ENCODE measurements around the gene MED12.

Gene MED12

DNA sequence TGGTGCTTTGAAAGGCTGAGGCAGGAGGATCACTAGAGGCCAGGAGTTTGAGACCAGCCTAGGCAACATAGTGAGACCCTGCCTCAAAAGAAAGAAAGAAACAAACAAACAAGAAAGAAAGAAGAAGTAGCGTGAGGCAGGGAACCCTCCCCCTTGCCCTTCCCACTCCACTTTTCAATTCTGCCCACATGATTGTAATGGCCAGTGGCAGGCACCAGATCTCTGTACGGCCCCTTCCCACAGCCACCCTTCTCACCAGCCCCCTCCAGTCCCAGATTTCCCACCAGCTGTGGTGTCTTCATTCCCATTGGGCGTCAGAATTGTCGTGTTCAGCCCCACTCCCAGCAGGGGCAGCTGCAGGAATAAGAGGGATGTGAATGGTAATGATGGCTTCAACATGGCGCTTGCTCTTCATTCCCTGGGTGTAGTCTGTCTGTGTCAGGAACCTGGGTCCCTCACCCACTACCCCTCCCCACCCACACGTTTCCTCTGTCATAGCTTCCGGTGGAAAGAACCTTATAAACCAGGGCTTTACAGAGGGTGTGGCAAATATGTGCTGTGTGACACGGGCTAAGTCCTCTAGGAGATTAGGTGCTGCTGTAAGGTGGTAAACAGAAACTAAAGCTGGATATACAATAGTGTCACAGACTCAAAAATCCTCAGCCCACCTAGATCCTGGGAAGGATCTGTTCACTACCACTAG, 7.1 kb upstream of the MED12 start, which contains the start of gene IL2RG:
IL2RG (minus strand) TSS at position 437 of the 703 bp plus-strand sequence; CDS start at position 399, 38 bp downstream.
- no peak within 1 kb of the TSS for H3K4me3 ChIP-seq (ENCODE audit: low read length)

DNA sequence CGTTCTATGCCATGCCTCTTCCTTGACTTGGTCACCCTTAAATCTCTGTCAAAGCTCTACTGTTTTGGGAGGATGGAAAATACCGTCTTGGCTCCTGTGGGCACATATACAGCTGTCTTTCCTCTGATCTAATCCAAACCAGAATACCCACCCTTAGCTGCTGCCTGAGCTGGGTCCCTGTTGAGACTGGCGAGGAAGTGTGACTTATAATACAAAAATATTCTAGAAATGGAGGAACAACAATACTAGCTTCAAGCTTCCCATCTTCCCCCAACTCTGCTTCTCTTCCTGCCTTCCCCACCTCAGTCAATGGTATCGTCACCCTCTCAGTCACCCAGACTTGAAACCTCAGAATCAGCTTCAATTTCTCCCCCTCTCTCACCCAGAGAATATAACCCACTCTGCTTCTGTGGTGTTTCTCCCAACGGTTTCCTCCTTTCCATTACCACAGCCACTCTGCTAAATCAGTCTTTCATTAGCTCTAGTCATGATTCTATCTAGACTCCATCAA, 6.4 kb upstream of the MED12 start:
- no peak overlapping the region for H3K4me3 ChIP-seq (ENCODE audit: low read length)
- no peaks in the 10 kb centered on the region for H3K27me3 ChIP-seq (ENCODE audit: control insufficient read depth, insufficient read depth, low read length)
- H3K27ac ChIP-seq (ENCODE audit: low read length) = no peak overlapping the region
- H3K9ac ChIP-seq (ENCODE audit: low read length) = no peak overlapping the region
- H3K4me1 ChIP-seq (ENCODE audit: control insufficient read depth, low read depth, low read length) = no peaks in the 10 kb centered on the region
- H3K36me3 ChIP-seq (ENCODE audit: control insufficient read depth, low read depth, low read length) = no peaks in the 10 kb centered on the region
- peaks cover 12% of the 10 kb centered on the region for H3K9me3 ChIP-seq (ENCODE audit: control insufficient read depth, low read depth, low read length)

More for the DNA sequence above, 7.1 kb upstream of the MED12 start, which contains the start of gene IL2RG:
- no peaks in the 10 kb centered on the region for H3K4me1 ChIP-seq (ENCODE audit: control insufficient read depth, low read depth, low read length)
- H3K9me3 ChIP-seq (ENCODE audit: control insufficient read depth, low read depth, low read length) = peaks cover 12% of the 10 kb centered on the region
- no peak within 1 kb of the TSS for H3K27ac ChIP-seq (ENCODE audit: low read length)
- H3K27me3 ChIP-seq (ENCODE audit: control insufficient read depth, insufficient read depth, low read length) = no peaks in the 10 kb centered on the region
- no peaks in the 10 kb centered on the region for H3K36me3 ChIP-seq (ENCODE audit: control insufficient read depth, low read depth, low read length)
- no peak within 1 kb of the TSS for H3K9ac ChIP-seq (ENCODE audit: low read length)

DNA sequence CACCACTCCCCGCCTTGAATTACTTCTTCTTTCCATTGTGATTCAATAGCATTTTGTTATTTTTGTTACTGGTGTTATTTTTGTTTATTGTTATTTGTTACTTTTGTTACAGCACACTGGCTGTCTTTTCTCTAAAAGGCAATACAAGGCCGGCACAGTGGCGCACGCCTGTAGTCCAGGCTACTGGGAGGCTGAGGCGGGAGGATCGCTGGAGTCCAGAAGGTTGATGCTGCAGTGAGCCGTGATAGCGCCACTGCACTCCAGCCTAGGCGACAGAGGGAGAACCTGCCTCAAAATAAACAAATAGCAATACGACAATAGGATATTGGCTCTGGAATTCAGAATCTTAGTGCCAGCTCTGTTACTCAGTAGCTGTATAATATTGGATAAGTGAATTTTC, 1.0 kb upstream of the MED12 start:
- peaks cover 9% of the 10 kb centered on the region for H3K36me3 ChIP-seq (ENCODE audit: control insufficient read depth, low read depth, low read length)
- no peaks in the 10 kb centered on the region for H3K27me3 ChIP-seq (ENCODE audit: control insufficient read depth, insufficient read depth, low read length)
- peak overlapping the region; percentile 71 for H3K4me3 ChIP-seq (ENCODE audit: low read length)
- H3K9me3 ChIP-seq (ENCODE audit: control insufficient read depth, low read depth, low read length) = no peaks in the 10 kb centered on the region
- H3K9ac ChIP-seq (ENCODE audit: low read length) = no peak overlapping the region
- no peaks in the 10 kb centered on the region for H3K4me1 ChIP-seq (ENCODE audit: control insufficient read depth, low read depth, low read length)
- no peak overlapping the region for H3K27ac ChIP-seq (ENCODE audit: low read length)

DNA sequence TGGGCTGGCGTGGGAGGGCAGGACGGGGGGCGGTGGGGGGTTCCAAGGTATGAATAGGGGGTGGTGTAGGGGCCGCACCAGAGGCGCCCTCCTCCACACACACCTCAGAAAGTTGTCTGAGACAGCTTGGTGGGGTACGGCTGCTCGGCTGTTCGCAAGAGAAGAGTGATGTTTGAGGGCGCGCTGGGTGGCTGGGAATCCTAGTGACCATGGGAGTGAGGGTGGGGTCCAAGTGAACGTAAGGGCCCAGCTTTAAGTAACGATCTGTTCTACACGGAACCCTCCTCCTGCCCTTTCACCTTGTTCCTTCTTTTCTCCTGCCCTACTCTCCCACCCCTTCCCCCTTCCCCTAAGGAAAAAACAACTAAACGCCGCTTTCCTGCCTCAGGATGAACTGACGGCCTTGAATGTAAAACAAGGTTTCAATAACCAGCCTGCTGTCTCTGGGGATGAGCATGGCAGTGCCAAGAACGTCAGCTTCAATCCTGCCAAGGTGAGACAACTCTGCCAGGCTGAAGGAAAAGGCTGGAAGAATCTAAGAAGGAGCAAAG, 664 bp downstream of the MED12 start:
- peak overlapping the region; percentile 36 for H3K9ac ChIP-seq (ENCODE audit: low read length)

DNA sequence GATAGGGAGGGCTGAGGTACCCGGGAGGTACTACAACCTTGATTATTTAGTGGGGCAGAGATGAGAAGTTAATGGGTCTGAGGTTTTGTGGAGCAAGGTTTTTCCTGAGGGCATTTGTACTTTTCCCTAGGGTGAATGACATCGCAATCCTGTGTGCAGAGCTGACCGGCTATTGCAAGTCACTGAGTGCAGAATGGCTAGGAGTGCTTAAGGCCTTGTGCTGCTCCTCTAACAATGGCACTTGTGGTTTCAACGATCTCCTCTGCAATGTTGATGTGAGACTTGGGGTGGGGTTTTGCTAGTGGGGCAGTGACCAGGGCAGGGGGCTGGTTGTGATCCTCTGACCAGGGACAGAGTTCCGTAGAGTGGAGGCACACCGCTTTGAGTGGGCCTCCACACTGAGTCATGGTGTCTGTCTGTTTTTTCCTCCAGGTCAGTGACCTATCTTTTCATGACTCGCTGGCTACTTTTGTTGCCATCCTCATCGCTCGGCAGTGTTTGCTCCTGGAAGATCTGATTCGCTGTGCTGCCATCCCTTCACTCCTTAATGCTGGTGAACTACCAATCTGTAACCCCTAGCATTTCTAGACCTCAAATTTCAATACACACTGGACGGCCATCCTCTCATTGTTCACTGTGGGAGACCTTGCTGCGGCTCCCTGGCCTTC, 9.9 kb downstream of the MED12 start:
- no peaks in the 10 kb centered on the region for H3K4me1 ChIP-seq (ENCODE audit: control insufficient read depth, low read depth, low read length)
- no peak overlapping the region for H3K9ac ChIP-seq (ENCODE audit: low read length)
- peaks cover 55% of the 10 kb centered on the region for H3K36me3 ChIP-seq (ENCODE audit: control insufficient read depth, low read depth, low read length)
- H3K4me3 ChIP-seq (ENCODE audit: low read length) = no peak overlapping the region
- H3K27me3 ChIP-seq (ENCODE audit: control insufficient read depth, insufficient read depth, low read length) = no peaks in the 10 kb centered on the region
- H3K9me3 ChIP-seq (ENCODE audit: control insufficient read depth, low read depth, low read length) = peaks cover 2% of the 10 kb centered on the region
- H3K27ac ChIP-seq (ENCODE audit: low read length) = no peak overlapping the region

More for the DNA sequence above, 664 bp downstream of the MED12 start:
- Histone ChIP-seq H3K4me1 (ENCODE audit: control insufficient read depth, low read depth, low read length) (no peaks in the 10 kb centered on the region), H3K27ac (ENCODE audit: low read length) (no peak overlapping the region), H3K36me3 (ENCODE audit: control insufficient read depth, low read depth, low read length) (peaks cover 24% of the 10 kb centered on the region), H3K9me3 (ENCODE audit: control insufficient read depth, low read depth, low read length) (no peaks in the 10 kb centered on the region), H3K4me3 (ENCODE audit: low read length) (peak overlapping the region; percentile 71), H3K27me3 (ENCODE audit: control insufficient read depth, insufficient read depth, low read length) (no peaks in the 10 kb centered on the region)

DNA sequence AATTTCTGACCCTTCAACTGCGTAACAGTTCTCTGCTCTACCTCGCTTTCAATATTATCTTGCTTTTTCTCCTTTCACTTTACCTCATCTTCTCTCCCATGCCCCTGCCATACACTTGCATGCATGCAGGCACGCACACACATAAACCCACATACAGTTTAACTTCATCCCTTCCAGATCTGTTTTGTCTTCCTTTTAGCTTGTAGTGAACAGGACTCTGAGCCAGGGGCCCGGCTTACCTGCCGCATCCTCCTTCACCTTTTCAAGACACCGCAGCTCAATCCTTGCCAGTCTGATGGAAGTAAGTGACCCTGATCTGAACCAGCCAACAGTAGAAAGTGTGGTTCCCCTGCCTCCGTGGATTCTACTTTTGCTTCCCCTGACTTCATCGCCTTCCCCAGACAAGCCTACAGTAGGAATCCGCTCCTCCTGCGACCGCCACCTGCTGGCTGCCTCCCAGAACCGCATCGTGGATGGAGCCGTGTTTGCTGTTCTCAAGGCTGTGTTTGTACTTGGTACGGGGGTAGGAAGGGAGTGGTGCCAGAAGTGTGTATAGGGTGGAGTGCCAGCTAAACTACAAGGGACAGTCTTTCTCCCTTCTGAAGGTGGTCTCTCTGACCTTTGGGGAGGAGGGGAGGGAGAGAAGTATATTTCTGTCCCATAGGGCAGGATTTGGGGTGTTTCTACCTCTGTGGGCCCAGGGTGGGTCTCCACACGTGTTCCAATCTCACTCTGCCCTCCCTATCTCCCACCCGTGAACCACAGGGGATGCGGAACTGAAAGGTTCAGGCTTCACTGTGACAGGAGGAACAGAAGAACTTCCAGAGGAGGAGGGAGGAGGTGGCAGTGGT, 10.7 kb downstream of the MED12 start:
- Histone ChIP-seq H3K4me1 (ENCODE audit: control insufficient read depth, low read depth, low read length) (no peaks in the 10 kb centered on the region), H3K27me3 (ENCODE audit: control insufficient read depth, insufficient read depth, low read length) (no peaks in the 10 kb centered on the region), H3K36me3 (ENCODE audit: control insufficient read depth, low read depth, low read length) (peaks cover 48% of the 10 kb centered on the region), H3K9ac (ENCODE audit: low read length) (no peak overlapping the region), H3K9me3 (ENCODE audit: control insufficient read depth, low read depth, low read length) (peaks cover 2% of the 10 kb centered on the region), H3K27ac (ENCODE audit: low read length) (no peak overlapping the region), H3K4me3 (ENCODE audit: low read length) (no peak overlapping the region)

DNA sequence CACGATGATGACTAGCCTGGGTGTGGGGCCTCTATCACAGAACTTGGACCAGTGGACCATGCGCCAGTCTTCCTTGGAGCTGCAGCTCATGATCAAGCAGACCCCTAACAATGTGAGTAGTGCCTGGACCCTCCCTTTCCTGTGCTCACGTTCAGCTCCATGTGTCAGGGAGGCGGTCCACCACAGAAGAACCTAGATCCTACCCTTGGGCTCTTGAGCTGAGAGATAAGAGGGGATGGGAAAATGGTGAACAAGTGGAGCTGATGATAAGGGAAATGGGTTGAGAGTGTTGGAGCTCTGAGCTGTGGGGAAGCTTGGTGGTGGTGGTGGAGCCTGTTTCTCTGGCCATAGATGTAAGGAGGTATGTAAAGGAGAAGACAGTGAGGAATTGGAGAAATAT, 13.1 kb downstream of the MED12 start:
- Histone ChIP-seq H3K9ac (ENCODE audit: low read length) (no peak overlapping the region), H3K9me3 (ENCODE audit: control insufficient read depth, low read depth, low read length) (peaks cover 2% of the 10 kb centered on the region), H3K27ac (ENCODE audit: low read length) (no peak overlapping the region), H3K36me3 (ENCODE audit: control insufficient read depth, low read depth, low read length) (peaks cover 43% of the 10 kb centered on the region), H3K4me1 (ENCODE audit: control insufficient read depth, low read depth, low read length) (no peaks in the 10 kb centered on the region), H3K4me3 (ENCODE audit: low read length) (no peak overlapping the region), H3K27me3 (ENCODE audit: control insufficient read depth, insufficient read depth, low read length) (no peaks in the 10 kb centered on the region)

DNA sequence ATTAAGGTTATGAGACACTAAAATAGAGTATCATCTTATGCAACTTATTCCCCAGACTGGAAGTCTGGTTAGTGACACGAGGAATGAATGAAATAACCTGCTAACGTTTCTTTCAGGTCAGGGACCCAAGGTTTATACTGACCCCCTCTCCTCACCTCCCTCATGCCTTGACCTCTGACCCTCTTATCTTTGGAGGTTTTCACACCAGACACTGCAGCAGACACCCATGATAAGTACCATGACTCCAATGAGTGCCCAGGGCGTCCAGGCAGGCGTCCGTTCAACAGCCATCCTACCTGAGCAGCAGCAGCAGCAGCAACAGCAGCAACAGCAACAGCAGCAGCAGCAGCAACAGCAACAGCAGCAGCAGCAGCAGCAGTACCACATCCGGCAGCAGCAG, 22.0 kb downstream of the MED12 start:
- H3K9ac ChIP-seq (ENCODE audit: low read length) = no peak overlapping the region
- H3K4me3 ChIP-seq (ENCODE audit: low read length) = no peak overlapping the region
- H3K4me1 ChIP-seq (ENCODE audit: control insufficient read depth, low read depth, low read length) = no peaks in the 10 kb centered on the region
- peaks cover 17% of the 10 kb centered on the region for H3K36me3 ChIP-seq (ENCODE audit: control insufficient read depth, low read depth, low read length)
- H3K27me3 ChIP-seq (ENCODE audit: control insufficient read depth, insufficient read depth, low read length) = no peaks in the 10 kb centered on the region
- no peak overlapping the region for H3K27ac ChIP-seq (ENCODE audit: low read length)
- no peaks in the 10 kb centered on the region for H3K9me3 ChIP-seq (ENCODE audit: control insufficient read depth, low read depth, low read length)

DNA sequence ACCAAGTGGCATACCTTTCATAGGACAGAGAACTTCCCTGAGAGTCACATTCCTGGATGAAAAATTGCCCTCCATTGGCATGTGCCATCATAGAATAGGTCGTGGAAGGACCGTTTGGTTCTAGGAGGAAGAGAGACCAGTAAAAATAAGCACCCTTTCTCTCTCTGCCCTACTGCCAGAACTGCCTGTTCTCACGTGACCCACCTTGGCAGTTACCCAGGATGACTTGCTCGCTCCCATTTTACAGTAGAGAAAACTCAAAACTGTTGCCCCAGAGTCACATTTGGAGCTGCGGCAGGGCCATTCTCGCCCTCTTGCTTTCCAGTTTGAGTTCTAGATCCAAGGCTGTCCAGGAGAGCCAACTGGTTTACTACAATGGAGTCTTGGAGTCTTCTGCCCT, 25.1 kb downstream of the MED12 start:
- H3K9me3 ChIP-seq (ENCODE audit: control insufficient read depth, low read depth, low read length) = no peaks in the 10 kb centered on the region
- no peak overlapping the region for H3K27ac ChIP-seq (ENCODE audit: low read length)
- H3K36me3 ChIP-seq (ENCODE audit: control insufficient read depth, low read depth, low read length) = peaks cover 4% of the 10 kb centered on the region
- H3K4me3 ChIP-seq (ENCODE audit: low read length) = no peak overlapping the region
- peaks cover 6% of the 10 kb centered on the region for H3K4me1 ChIP-seq (ENCODE audit: control insufficient read depth, low read depth, low read length)
- H3K9ac ChIP-seq (ENCODE audit: low read length) = no peak overlapping the region
- H3K27me3 ChIP-seq (ENCODE audit: control insufficient read depth, insufficient read depth, low read length) = no peaks in the 10 kb centered on the region

DNA sequence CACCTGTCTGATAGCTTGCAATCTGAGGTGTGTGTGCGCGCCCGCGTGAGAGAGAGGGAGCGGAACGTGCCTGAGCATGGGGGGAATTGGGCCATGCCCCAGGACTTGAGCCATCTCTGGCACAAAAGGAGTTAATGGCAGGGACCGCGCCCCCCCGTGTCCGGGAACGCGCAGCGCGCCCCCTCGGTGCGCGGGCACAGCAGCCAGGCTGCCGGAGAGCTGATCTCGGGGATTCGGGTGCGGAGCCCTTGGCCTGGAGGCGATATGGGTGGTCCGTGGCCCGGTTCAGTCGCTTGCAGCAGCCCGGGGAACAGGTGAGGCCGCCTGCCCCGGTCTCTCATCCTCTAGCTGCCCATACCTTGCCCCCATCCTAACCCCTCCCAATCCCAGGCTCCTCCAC, 26.3 kb downstream of the MED12 start, which contains the start of gene NLGN3:
NLGN3 (plus strand) TSS at position 191 of the 400 bp plus-strand sequence. CDS start 2,909 bp downstream, outside the sequence.
- peak within 1 kb of the TSS; percentile 22 for H3K9ac ChIP-seq (ENCODE audit: low read length)
- peak within 1 kb of the TSS; percentile 73 for H3K4me3 ChIP-seq (ENCODE audit: low read length)
- H3K27me3 ChIP-seq (ENCODE audit: control insufficient read depth, insufficient read depth, low read length) = no peaks in the 10 kb centered on the region
- H3K9me3 ChIP-seq (ENCODE audit: control insufficient read depth, low read depth, low read length) = no peaks in the 10 kb centered on the region
- peaks cover 6% of the 10 kb centered on the region for H3K4me1 ChIP-seq (ENCODE audit: control insufficient read depth, low read depth, low read length)
- H3K36me3 ChIP-seq (ENCODE audit: control insufficient read depth, low read depth, low read length) = no peaks in the 10 kb centered on the region
- no peak within 1 kb of the TSS for H3K27ac ChIP-seq (ENCODE audit: low read length)

Data from iPS-18a (cell line).